Mononuclear cell (primary cell): Measurements from ENCODE around the gene LCE1B. TPM values are rescaled to one million over a fixed set of nuclear protein-coding genes. Genes with fewer than 3 reads are reported as not detected.

Experiments used
- H3K27me3 ChIP-seq: 2 replicates; pipeline ENCODE4 v1.6.0; 2011; ENCODE audit warnings: low read length, control low read depth; ENCODE audit not compliant: insufficient read depth
- H3K4me1 ChIP-seq: 2 replicates; pipeline ENCODE4 v1.5.1; 2011; ENCODE audit warnings: mild to moderate bottlenecking, low read length, control low read depth; ENCODE audit not compliant: insufficient read depth
- H3K4me3 ChIP-seq: 2 replicates; pipeline ENCODE4 v1.5.1; 2011; ENCODE audit warnings: mild to moderate bottlenecking, low read length, moderate library complexity
- H3K9me3 ChIP-seq: 2 replicates; pipeline ENCODE4 v1.5.1; 2011; ENCODE audit warnings: low read depth, mild to moderate bottlenecking, control low read depth, low read length
- total RNA-seq: library from RNA; depleted of rRNA; stranded (reverse); fragments of >200 nt; gene quantifications from one replicate; pipeline ENCODE4 v1.2.3, GENCODE V29; 2012

The LCE1B gene
- total RNA-seq, 1 donor, result not detected

GRCh38 chr1:152824964-152825363, 13.2 kb downstream of the LCE1B start:
- no peaks in the 10 kb centered on the region for H3K9me3 ChIP-seq
- no peak overlapping the region for H3K4me3 ChIP-seq
- H3K27me3 ChIP-seq, result peaks cover 4% of the 10 kb centered on the region
- H3K4me1 ChIP-seq, result no peaks in the 10 kb centered on the region

- no peaks in the 10 kb centered on the region for H3K9me3 ChIP-seq
- no peaks in the 10 kb centered on the region for H3K4me1 ChIP-seq
- no peak within 1 kb of the TSS for H3K4me3 ChIP-seq
- peaks cover 4% of the 10 kb centered on the region for H3K27me3 ChIP-seq
Observed at GRCh38 chr1:152827173-152827572, 15.4 kb downstream of the LCE1B start, which contains the start of gene LCE1A. TSS of gene LCE1A (plus strand) at chr1:152827473. CDS start at chr1:152827473, 0 bp downstream.

- Histone ChIP-seq H3K27me3 (no peaks in the 10 kb centered on the region), H3K4me3 (no peak overlapping the region), H3K4me1 (no peaks in the 10 kb centered on the region), H3K9me3 (no peaks in the 10 kb centered on the region)
Observed at GRCh38 chr1:152836870-152837269, 25.1 kb downstream of the LCE1B start.

GRCh38 chr1:152842556-152842955, 30.8 kb downstream of the LCE1B start, which contains the start of gene LCE6A:
TSS of gene LCE6A (plus strand) at chr1:152842856. CDS start at chr1:152843521, 665 bp downstream.
- Histone ChIP-seq H3K4me3 (no peak within 1 kb of the TSS), H3K4me1 (no peaks in the 10 kb centered on the region), H3K27me3 (peaks cover 3% of the 10 kb centered on the region), H3K9me3 (no peaks in the 10 kb centered on the region)

- Histone ChIP-seq H3K4me3 (no peak overlapping the region), H3K4me1 (no peaks in the 10 kb centered on the region), H3K9me3 (no peaks in the 10 kb centered on the region), H3K27me3 (no peaks in the 10 kb centered on the region)
Observed at GRCh38 chr1:152855661-152856060, 43.9 kb downstream of the LCE1B start.

- Histone ChIP-seq H3K4me1 (no peaks in the 10 kb centered on the region), H3K4me3 (no peak overlapping the region), H3K27me3 (no peaks in the 10 kb centered on the region)
Observed at GRCh38 chr1:152858062-152858461, 46.3 kb downstream of the LCE1B start.

GRCh38 chr1:152859696-152860095, 47.9 kb downstream of the LCE1B start, which contains the start of gene LCE7A:
TSS of gene LCE7A (plus strand) at chr1:152859996. CDS start at chr1:152860698, 702 bp downstream.
- H3K9me3 ChIP-seq, result no peaks in the 10 kb centered on the region
- no peaks in the 10 kb centered on the region for H3K4me1 ChIP-seq
- H3K4me3 ChIP-seq, result no peak within 1 kb of the TSS
- no peaks in the 10 kb centered on the region for H3K27me3 ChIP-seq

More at GRCh38 chr1:152858062-152858461, 46.3 kb downstream of the LCE1B start:
- H3K9me3 ChIP-seq, result no peaks in the 10 kb centered on the region

- Histone ChIP-seq H3K4me1 (no peaks in the 10 kb centered on the region), H3K4me3 (no peak overlapping the region), H3K9me3 (no peaks in the 10 kb centered on the region), H3K27me3 (no peaks in the 10 kb centered on the region)
Observed at GRCh38 chr1:152860129-152860528, 48.4 kb downstream of the LCE1B start.

GRCh38 chr1:152861374-152861773, 49.6 kb downstream of the LCE1B start:
- H3K9me3 ChIP-seq, result no peaks in the 10 kb centered on the region
- H3K27me3 ChIP-seq, result no peaks in the 10 kb centered on the region
- H3K4me3 ChIP-seq, result no peak overlapping the region
- no peaks in the 10 kb centered on the region for H3K4me1 ChIP-seq

Other genes starting within 250 kb of the LCE1B start
- not detected for gene LCE3E, start 245.2 kb upstream of the LCE1B start, total RNA-seq
- not detected for gene LCE3D, start 231.5 kb upstream of the LCE1B start, total RNA-seq
- not detected for gene LCE3C, start 211.7 kb upstream of the LCE1B start, total RNA-seq
- gene LCE3B, start 198.2 kb upstream of the LCE1B start, total RNA-seq, result not detected
- gene LCE3A, start 188.9 kb upstream of the LCE1B start, total RNA-seq, result not detected
- not detected for gene LCE2D, start 148.6 kb upstream of the LCE1B start, total RNA-seq
- gene LCE2C, start 136.7 kb upstream of the LCE1B start, total RNA-seq, result not detected
- not detected for gene LCE2B, start 125.8 kb upstream of the LCE1B start, total RNA-seq
- gene LCE2A, start 113.6 kb upstream of the LCE1B start, total RNA-seq, result not detected
- gene LCE4A, start 103.8 kb upstream of the LCE1B start, total RNA-seq, result not detected
- not detected for gene KPRP, start 53.9 kb upstream of the LCE1B start, total RNA-seq
- gene LCE1F, start 36.8 kb upstream of the LCE1B start, total RNA-seq, result not detected
- gene LCE1E, start 25.7 kb upstream of the LCE1B start, total RNA-seq, result not detected
- gene LCE1D, start 15.2 kb upstream of the LCE1B start, total RNA-seq, result not detected
- gene LCE1C, start 5.3 kb upstream of the LCE1B start, total RNA-seq, result not detected
- gene LCE1A, start 15.5 kb downstream of the LCE1B start, total RNA-seq, result not detected
- not detected for gene LCE6A, start 30.9 kb downstream of the LCE1B start, total RNA-seq
- gene LCE7A, start 48.0 kb downstream of the LCE1B start, total RNA-seq, result not detected
- not detected for gene SMCP, start 66.4 kb downstream of the LCE1B start, total RNA-seq
- not detected for gene IVL, start 96.6 kb downstream of the LCE1B start, total RNA-seq
- not detected for gene SPRR5, start 135.2 kb downstream of the LCE1B start, total RNA-seq
- not detected for gene SPRR4, start 158.7 kb downstream of the LCE1B start, total RNA-seq
- not detected for gene SPRR1A, start 172.1 kb downstream of the LCE1B start, total RNA-seq
- gene SPRR3, start 189.8 kb downstream of the LCE1B start, total RNA-seq, result not detected
- not detected for gene SPRR1B, start 219.2 kb downstream of the LCE1B start, total RNA-seq
- gene SPRR2D, start 229.1 kb downstream of the LCE1B start, total RNA-seq, result not detected
- not detected for gene SPRR2A, start 245.5 kb downstream of the LCE1B start, total RNA-seq